GM23338 (cell line): ENCODE data around the gene SCRG1. TPM values are rescaled to one million over a fixed set of nuclear protein-coding genes. Genes with fewer than 3 reads are reported as not detected.

Source experiments
- ATAC-seq: fragments of 200-7000 bp; cut with Tn5 transposase; 3 replicates; pipeline ENCODE4 v1.9.1; 2020
- DNase-seq: peaks from one replicate; pipeline ENCODE4 v3.0.0-alpha.2; 2015; ENCODE audit warnings: low spot score
- H2AFZ ChIP-seq: fragments of 200-600 bp; sonication (generic); 2 replicates; pipeline ENCODE4 v1.8.0; 2016; ENCODE audit warnings: antibody characterized with exemption, mild to moderate bottlenecking, moderate library complexity
- H3F3A ChIP-seq: fragments of 200-600 bp; sonication (generic); replicated peaks from 2 replicates; pipeline ENCODE4 v1.8.0; 2017; ENCODE audit warnings: antibody characterized with exemption, mixed run types, low read depth
- H3K27ac ChIP-seq: fragments of 200-600 bp; sonication (generic); 2 replicates; pipeline ENCODE4 v1.6.1; 2016; ENCODE audit warnings: low read depth
- H3K27me3 ChIP-seq: fragments of 200-600 bp; sonication (generic); 2 replicates; pipeline ENCODE4 v1.8.0; 2016; ENCODE audit warnings: mild to moderate bottlenecking, mixed run types, moderate library complexity; ENCODE audit not compliant: insufficient read depth
- H3K36me3 ChIP-seq: fragments of 200-600 bp; sonication (generic); 2 replicates; pipeline ENCODE4 v1.8.0; 2016; ENCODE audit warnings: mild to moderate bottlenecking; ENCODE audit not compliant: insufficient read depth
- H3K4me1 ChIP-seq: fragments of 200-600 bp; sonication (generic); 2 replicates; pipeline ENCODE4 v1.8.0; 2016; ENCODE audit warnings: mild to moderate bottlenecking, moderate library complexity; ENCODE audit not compliant: insufficient read depth
- H3K4me2 ChIP-seq: fragments of 200-600 bp; sonication (generic); 2 replicates; pipeline ENCODE4 v1.7.1; 2017; ENCODE audit warnings: mixed run types
- H3K4me3 ChIP-seq: fragments of 200-600 bp; sonication (generic); 2 replicates; pipeline ENCODE4 v1.6.1; 2016; ENCODE audit warnings: mixed run types
- H3K79me2 ChIP-seq: fragments of 200-600 bp; sonication (generic); replicated peaks from 2 replicates; pipeline ENCODE4 v1.8.0; 2017; ENCODE audit warnings: mild to moderate bottlenecking; ENCODE audit not compliant: insufficient read depth
- H3K9me2 ChIP-seq: fragments of 200-600 bp; sonication (generic); 2 replicates; pipeline ENCODE4 v1.8.0; 2017; ENCODE audit not compliant: insufficient read depth
- H4K20me1 ChIP-seq: fragments of 200-600 bp; sonication (generic); replicated peaks from 2 replicates; pipeline ENCODE4 v1.8.0; 2017; ENCODE audit warnings: mild to moderate bottlenecking; ENCODE audit not compliant: insufficient read depth
- H3K27ac Mint-ChIP-seq: 2 replicates; pipeline ENCODE4 v1.8.0; 2020; ENCODE audit warnings: inconsistent platforms, mild to moderate bottlenecking, moderate library complexity, mixed read lengths
- H3K27me3 Mint-ChIP-seq: 3 replicates; pipeline ENCODE4 v1.8.0; 2022; ENCODE audit warnings: low read depth, mild to moderate bottlenecking, moderate library complexity, mixed read lengths, inconsistent platforms; ENCODE audit not compliant: insufficient read depth, poor library complexity
- H3K36me3 Mint-ChIP-seq: 3 replicates; pipeline ENCODE4 v1.8.0; 2021; ENCODE audit warnings: low read depth, mild to moderate bottlenecking, inconsistent platforms, moderate library complexity, mixed read lengths
- H3K4me1 Mint-ChIP-seq: 3 replicates; pipeline ENCODE4 v1.8.0; 2020; ENCODE audit warnings: mild to moderate bottlenecking, inconsistent platforms, mixed read lengths
- H3K4me3 Mint-ChIP-seq: 3 replicates; pipeline ENCODE4 v1.8.0; 2021; ENCODE audit warnings: moderate library complexity, mild to moderate bottlenecking, inconsistent platforms, mixed read lengths
- H3K9me3 Mint-ChIP-seq: 3 replicates; pipeline ENCODE4 v1.8.0; 2020; ENCODE audit warnings: moderate library complexity, mild to moderate bottlenecking, inconsistent platforms, mixed read lengths
- CREB1 ChIP-seq: fragments of 250-450 bp; sonication (Bioruptor Pico); IDR thresholded peaks from 2 replicates; pipeline ENCODE4 v1.5.0; 2020; ENCODE audit warnings: low read depth, mild to moderate bottlenecking, moderate library complexity
- CTCF ChIP-seq, 2 experiments: fragments of 200-600 bp in 1 of 2; sonication (generic) in 1 of 2; conservative IDR thresholded peaks; 2 replicates each; pipeline versions ENCODE4 v1.5.1 to v1.6.1; 2016 to 2017; ENCODE audit warnings: antibody characterized with exemption in 2 of 2, low read depth in 2 of 2, mild to moderate bottlenecking in 2 of 2, moderate library complexity in 1 of 2
- ETS1 ChIP-seq: IDR thresholded peaks from 2 replicates; pipeline ENCODE4 v1.6.1; 2016; ENCODE audit warnings: antibody characterized with exemption
- EZH2 ChIP-seq: fragments of 200-600 bp; sonication (generic); IDR thresholded peaks from one replicate; pipeline ENCODE4 v1.8.0; 2017; ENCODE audit warnings: antibody characterized with exemption, mild to moderate bottlenecking, low read depth; ENCODE audit not compliant: unreplicated experiment
- EZH2phosphoT487 ChIP-seq: fragments of 200-600 bp; sonication (generic); IDR thresholded peaks from one replicate; pipeline ENCODE4 v1.8.1; 2018; ENCODE audit warnings: antibody characterized with exemption; ENCODE audit not compliant: unreplicated experiment
- JUNB ChIP-seq: IDR thresholded peaks from one replicate; pipeline ENCODE4 v1.6.1; 2016; ENCODE audit warnings: antibody characterized with exemption; ENCODE audit not compliant: unreplicated experiment
- NANOG ChIP-seq: IDR thresholded peaks from 2 replicates; pipeline ENCODE4 v1.6.1; 2016; ENCODE audit warnings: antibody characterized with exemption, borderline replicate concordance
- POLR2AphosphoS5 ChIP-seq: IDR thresholded peaks from 2 replicates; pipeline ENCODE4 v1.6.1; 2016; ENCODE audit warnings: antibody characterized with exemption, low read depth
- REST ChIP-seq: IDR thresholded peaks from one replicate; pipeline ENCODE4 v1.6.1; 2018; ENCODE audit warnings: antibody characterized with exemption; ENCODE audit not compliant: unreplicated experiment
- STAT1 ChIP-seq: IDR thresholded peaks from one replicate; pipeline ENCODE4 v1.6.1; 2016; ENCODE audit warnings: antibody characterized with exemption; ENCODE audit not compliant: unreplicated experiment
- ZNF114 ChIP-seq: fragments of 250-450 bp; sonication (Bioruptor Pico); IDR thresholded peaks from 2 replicates; pipeline ENCODE4 v1.5.0; 2020; ENCODE audit warnings: mild to moderate bottlenecking, moderate library complexity
- ZNF331 ChIP-seq: fragments of 250-450 bp; sonication (Bioruptor Pico); IDR thresholded peaks from 2 replicates; pipeline ENCODE4 v1.5.0; 2020; ENCODE audit warnings: low read depth, mild to moderate bottlenecking, moderate library complexity
- ZNF462 ChIP-seq: fragments of 250-450 bp; sonication (Bioruptor Pico); IDR thresholded peaks from 2 replicates; pipeline ENCODE4 v1.5.0; 2020; ENCODE audit warnings: mild to moderate bottlenecking, moderate library complexity
- polyA plus RNA-seq: library from polyadenylated mRNA; unstranded; fragments of >200 nt; fragmentation: Nextera tagmentation; extraction: Ambion mirVana; gene quantifications from 2 replicates; pipeline ENCODE4 v1.2.1, GENCODE V29; 2016
- total RNA-seq: library from RNA; depleted of rRNA; stranded (reverse); fragments of >200 nt; shearing (Covaris generic); gene quantifications from 2 replicates; pipeline ENCODE4 v1.2.3, GENCODE V29; 2014

The SCRG1 gene
- total and polyA plus RNA-seq, 2 experiments from 2014 or later, result 0.45 TPM; not detected in 1

GRCh38 chr4:173337463-173337862 lies 61.5 kb downstream of the SCRG1 start:
- no peak overlapping the region for H3K27ac Mint-ChIP-seq
- no peak overlapping the region for H3K4me3 Mint-ChIP-seq
- H2AFZ ChIP-seq, result no peak overlapping the region

More at GRCh38 chr4:173337463-173337862, 61.5 kb downstream of the SCRG1 start:
- TF ChIP-seq ZNF462 (CRISPR knock-in tag), result no peak
- no peak for TF ChIP-seq REST
- TF ChIP-seq STAT1, result no peak
- TF ChIP-seq NANOG, result no peak
- no peak for TF ChIP-seq JUNB
- TF ChIP-seq ETS1, result no peak
- no peak for TF ChIP-seq CTCF (conservative IDR thresholded peaks at IDR 0.05; ENCODE audit: low read depth in 2 of 2)
- TF ChIP-seq EZH2phosphoT487, result no peak
- no peak for TF ChIP-seq ZNF114 (CRISPR knock-in tag)
- no peak for TF ChIP-seq ZNF331
- no peak for TF ChIP-seq CREB1
- TF ChIP-seq EZH2, result no peak
- TF ChIP-seq POLR2AphosphoS5, result no peak
- Mint-ChIP-seq H3K9me3 (0 out of 3 replicates have a peak, but pooled peaks cover 3% of the 10 kb centered on the region), H3K4me1 (peaks cover 32% of the 10 kb centered on the region), H3K36me3 (peaks cover 17% of the 10 kb centered on the region), H3K27me3 (peaks cover 26% of the 10 kb centered on the region)
- Histone ChIP-seq H4K20me1 (peaks cover 6% of the 10 kb centered on the region; the same call in 1 of the 2 replicates), H3K4me3 (no peak overlapping the region), H3K27me3 (peaks cover 11% of the 10 kb centered on the region; the same call in 1 of the 2 replicates), H3K4me2 (no peak overlapping the region), H3F3A (no peaks in the 10 kb centered on the region), H3K36me3 (peaks cover 6% of the 10 kb centered on the region; the same call in 1 of the 2 replicates), H3K4me1 (peaks cover 11% of the 10 kb centered on the region), H3K27ac (no peak overlapping the region), H3K79me2 (peaks cover 10% of the 10 kb centered on the region), H3K9me2 (no peaks in the 10 kb centered on the region)
- DNase-seq (no peak), ATAC-seq (no peak)
